Natural killer cell (primary cell): ENCODE results near the gene VEGFA. TPM values are rescaled to one million over a fixed set of nuclear protein-coding genes. Genes with fewer than 3 reads are reported as not detected.

Experiments
- ATAC-seq, 3 donors: fragments of 150-1000 bp in 2 of 3; fragments of 200-7000 bp in 1 of 3; cut with Tn5 transposase; 1 replicate in 1 of 3; 2 replicates in 2 of 3; pipeline ENCODE4 v1.10.0; 2021; ENCODE audit warnings: mild to moderate bottlenecking in 2 of 3, moderate library complexity in 2 of 3
- DNase-seq, 2 donors: peaks; one replicate each; pipeline versions ENCODE4 v3.0.0 to v3.0.0-alpha.2; 2013 to 2021; ENCODE audit warnings: mixed read lengths in 1 of 2
- H3K27ac ChIP-seq: one replicate; pipeline ENCODE4 v1.5.1; 2013; ENCODE audit warnings: mild to moderate bottlenecking, low read length
- H3K27me3 ChIP-seq: one replicate; pipeline ENCODE4 v1.6.1; 2013; ENCODE audit warnings: low read length; ENCODE audit not compliant: control insufficient read depth, insufficient read depth
- H3K36me3 ChIP-seq: one replicate; pipeline ENCODE4 v1.6.1; 2013; ENCODE audit warnings: low read length; ENCODE audit not compliant: control insufficient read depth, insufficient read depth
- H3K4me1 ChIP-seq: one replicate; pipeline ENCODE4 v1.6.1; 2013; ENCODE audit warnings: low read length; ENCODE audit not compliant: control insufficient read depth, insufficient read depth
- H3K4me3 ChIP-seq: one replicate; pipeline ENCODE4 v1.5.1; 2013; ENCODE audit warnings: low read length
- H3K9me3 ChIP-seq: one replicate; pipeline ENCODE4 v1.6.1; 2013; ENCODE audit warnings: low read length; ENCODE audit not compliant: control insufficient read depth, insufficient read depth
- H3K27ac Mint-ChIP-seq, 2 donors: one replicate each; pipeline ENCODE4 v1.8.0; 2022; ENCODE audit warnings: mild to moderate bottlenecking in 2 of 2, mixed read lengths in 2 of 2, moderate library complexity in 1 of 2
- H3K27me3 Mint-ChIP-seq, 2 donors: one replicate each; pipeline ENCODE4 v1.8.0; 2022; ENCODE audit warnings: low read depth in 2 of 2, mixed read lengths in 2 of 2
- H3K36me3 Mint-ChIP-seq: one replicate; pipeline ENCODE4 v1.8.0; 2022; ENCODE audit warnings: mixed read lengths
- H3K4me1 Mint-ChIP-seq, 2 donors: one replicate each; pipeline ENCODE4 v1.8.0; 2022; ENCODE audit warnings: mixed read lengths in 2 of 2
- H3K4me3 Mint-ChIP-seq: one replicate; pipeline ENCODE4 v1.8.0; 2022; ENCODE audit warnings: mild to moderate bottlenecking, moderate library complexity, mixed read lengths
- H3K9me3 Mint-ChIP-seq, 2 donors: one replicate each; pipeline ENCODE4 v1.8.0; 2022; ENCODE audit warnings: mixed read lengths in 2 of 2
- CTCF ChIP-seq: fragments of 200-600 bp; IDR thresholded peaks from one replicate; pipeline ENCODE4 v1.8.0; 2022; ENCODE audit warnings: antibody characterized with exemption
- WGBS: methylation state at CpG from one replicate; pipeline ENCODE4 v1.1.7; 2013; ENCODE audit warnings: missing lambda C conversion rate; ENCODE audit not compliant: insufficient coverage; 5-methylcytosine and 5-hydroxymethylcytosine counted together
- intact Hi-C: fragments of 100-400 bp; cut with micrococcal nuclease; formaldehyde crosslinking; loops from one replicate; pipeline ENCODE4 v1.14.2; 2022
- total RNA-seq, 4 donors: library from RNA; stranded (reverse); fragments of 120-200 nt in 1 of 4; gene quantifications; one replicate each; pipeline versions ENCODE4 v1.2.3 to v1.2.4, GENCODE V29; 2013 to 2022

The VEGFA gene
- total RNA-seq, 3 donors from 2014 or later (not counting 1 experiment from before 2014, with no cell fraction given): 3.6 to 27.5 (median 3.7) TPM

GRCh38 chr6:43744931-43745727 is 24.9 kb upstream of the VEGFA start:
- TF ChIP-seq CTCF: no peak
- H3K9me3 Mint-ChIP-seq: no peaks in the 10 kb centered on the region
- Histone ChIP-seq H3K27me3 (no peaks in the 10 kb centered on the region), H3K27ac (no peak overlapping the region), H3K4me1 (no peaks in the 10 kb centered on the region), H3K4me3 (no peak overlapping the region), H3K9me3 (no peaks in the 10 kb centered on the region), H3K36me3 (no peaks in the 10 kb centered on the region)
- ATAC-seq (no peak), DNase-seq (no peak)
- no peaks in the 10 kb centered on the region for H3K36me3 Mint-ChIP-seq
- peaks cover 8 to 21% of the 10 kb centered on the region in 2 donors for H3K27me3 Mint-ChIP-seq
- H3K27ac Mint-ChIP-seq: no peak overlapping the region
- intact Hi-C loops: no loop called here
- WGBS: 94% methylated on average over 15 of the region's 16 CpGs
- no peak overlapping the region for H3K4me3 Mint-ChIP-seq
- H3K4me1 Mint-ChIP-seq: no peaks in the 10 kb centered on the region

- intact Hi-C loops: no loop called here
Observed at GRCh38 chr6:43746071-43746470, 23.9 kb upstream of the VEGFA start.

GRCh38 chr6:43746613-43747102 is 23.4 kb upstream of the VEGFA start:
- Histone ChIP-seq H3K4me1 (no peaks in the 10 kb centered on the region), H3K36me3 (no peaks in the 10 kb centered on the region), H3K27ac (no peak overlapping the region), H3K27me3 (no peaks in the 10 kb centered on the region), H3K9me3 (no peaks in the 10 kb centered on the region), H3K4me3 (no peak overlapping the region)
- no peak for DNase-seq
- no peak for TF ChIP-seq CTCF
- Mint-ChIP-seq H3K36me3 (no peaks in the 10 kb centered on the region), H3K9me3 (no peaks in the 10 kb centered on the region), H3K27me3 (peaks cover 8 to 21% of the 10 kb centered on the region in 2 donors), H3K4me1 (no peaks in the 10 kb centered on the region), H3K4me3 (no peak overlapping the region), H3K27ac (no peak overlapping the region)
- intact Hi-C loops: no loop called here
- ATAC-seq: no peak
- 79% methylated on average over 13 of the region's 13 CpGs for WGBS

More at GRCh38 chr6:43746071-43746470, 23.9 kb upstream of the VEGFA start:
- Histone ChIP-seq H3K27me3 (no peaks in the 10 kb centered on the region), H3K36me3 (no peaks in the 10 kb centered on the region), H3K27ac (no peak overlapping the region), H3K9me3 (no peaks in the 10 kb centered on the region), H3K4me3 (no peak overlapping the region), H3K4me1 (no peaks in the 10 kb centered on the region)
- H3K36me3 Mint-ChIP-seq: no peaks in the 10 kb centered on the region
- WGBS: 85% methylated on average over 2 of the region's 2 CpGs
- TF ChIP-seq CTCF: no peak
- no peak overlapping the region for H3K4me3 Mint-ChIP-seq
- peaks cover 8 to 21% of the 10 kb centered on the region in 2 donors for H3K27me3 Mint-ChIP-seq
- ATAC-seq: no peak
- no peaks in the 10 kb centered on the region for H3K4me1 Mint-ChIP-seq
- H3K27ac Mint-ChIP-seq: no peak overlapping the region
- no peak for DNase-seq
- no peaks in the 10 kb centered on the region for H3K9me3 Mint-ChIP-seq
